Measurements from ENCODE around the gene C1QTNF1.

C1QTNF1 gene

DNA sequence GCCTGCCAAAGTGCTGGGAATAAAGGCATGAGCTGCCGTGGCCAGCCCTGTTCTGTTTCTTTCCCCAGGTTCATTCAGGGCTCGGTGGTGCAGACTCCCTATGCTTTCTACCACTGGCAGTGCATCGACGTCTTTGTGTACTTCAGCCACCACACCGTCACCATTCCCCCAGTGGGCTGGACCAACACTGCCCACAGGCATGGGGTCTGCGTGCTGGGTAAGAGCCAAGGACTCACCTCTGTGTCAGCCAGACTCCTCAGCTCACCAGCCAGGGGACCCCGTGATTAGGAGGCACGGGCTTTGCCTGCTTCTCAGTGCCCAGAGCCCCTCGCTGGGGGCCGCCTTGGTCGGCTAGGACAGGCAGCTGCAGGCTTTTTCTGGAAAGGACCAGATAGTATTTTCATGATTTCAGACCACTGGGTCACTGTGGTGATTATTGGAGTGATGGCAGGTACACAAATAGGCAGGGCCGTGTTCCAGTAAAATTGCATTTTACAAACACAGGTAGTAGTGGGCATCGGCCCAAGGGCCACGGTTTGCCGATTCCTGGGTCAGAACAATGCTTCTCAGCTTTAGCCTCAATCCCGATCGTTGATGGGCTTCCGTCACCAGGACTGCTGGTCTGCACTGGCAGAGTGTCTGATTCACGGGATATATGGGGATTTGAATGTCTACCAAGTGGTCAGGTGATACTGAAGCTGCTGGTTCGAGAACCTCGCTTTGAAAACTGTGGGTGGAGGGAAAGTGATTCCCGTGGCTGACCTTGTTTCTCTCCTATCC lies 55.6 kb downstream of the C1QTNF1 start:
- no peak for DNase-seq (ENCODE audit: low read depth)

DNA sequence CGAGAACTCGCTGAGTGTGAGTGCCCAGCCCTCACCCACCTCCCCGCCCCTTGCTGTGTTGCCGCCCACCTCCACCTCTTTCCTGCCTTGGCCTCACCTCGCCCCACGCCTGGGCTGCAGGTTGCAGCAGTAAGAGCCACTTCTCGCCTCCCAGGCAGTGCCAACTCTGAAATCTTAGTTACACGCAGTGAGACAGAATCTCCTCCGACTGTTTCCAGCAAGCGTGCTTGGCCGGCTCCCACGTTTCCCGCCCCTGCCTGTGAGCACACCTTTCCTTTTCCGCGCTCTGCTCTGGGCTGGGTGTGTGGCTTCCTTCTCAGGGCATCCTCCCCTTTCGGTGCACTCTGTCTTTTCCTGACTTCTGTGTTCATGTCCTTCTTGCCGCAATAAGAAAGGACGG lies 56.4 kb downstream of the C1QTNF1 start:
- no peak for DNase-seq (ENCODE audit: low read depth)

- DNase-seq (ENCODE audit: low read depth): no peak
These were observed 56.9 kb downstream of the C1QTNF1 start for GRCh38 chr17:79080761-79081290.

GRCh38 chr17:79081571-79082276 lies 57.8 kb downstream of the C1QTNF1 start:
- no peak for DNase-seq (ENCODE audit: low read depth)

DNA sequence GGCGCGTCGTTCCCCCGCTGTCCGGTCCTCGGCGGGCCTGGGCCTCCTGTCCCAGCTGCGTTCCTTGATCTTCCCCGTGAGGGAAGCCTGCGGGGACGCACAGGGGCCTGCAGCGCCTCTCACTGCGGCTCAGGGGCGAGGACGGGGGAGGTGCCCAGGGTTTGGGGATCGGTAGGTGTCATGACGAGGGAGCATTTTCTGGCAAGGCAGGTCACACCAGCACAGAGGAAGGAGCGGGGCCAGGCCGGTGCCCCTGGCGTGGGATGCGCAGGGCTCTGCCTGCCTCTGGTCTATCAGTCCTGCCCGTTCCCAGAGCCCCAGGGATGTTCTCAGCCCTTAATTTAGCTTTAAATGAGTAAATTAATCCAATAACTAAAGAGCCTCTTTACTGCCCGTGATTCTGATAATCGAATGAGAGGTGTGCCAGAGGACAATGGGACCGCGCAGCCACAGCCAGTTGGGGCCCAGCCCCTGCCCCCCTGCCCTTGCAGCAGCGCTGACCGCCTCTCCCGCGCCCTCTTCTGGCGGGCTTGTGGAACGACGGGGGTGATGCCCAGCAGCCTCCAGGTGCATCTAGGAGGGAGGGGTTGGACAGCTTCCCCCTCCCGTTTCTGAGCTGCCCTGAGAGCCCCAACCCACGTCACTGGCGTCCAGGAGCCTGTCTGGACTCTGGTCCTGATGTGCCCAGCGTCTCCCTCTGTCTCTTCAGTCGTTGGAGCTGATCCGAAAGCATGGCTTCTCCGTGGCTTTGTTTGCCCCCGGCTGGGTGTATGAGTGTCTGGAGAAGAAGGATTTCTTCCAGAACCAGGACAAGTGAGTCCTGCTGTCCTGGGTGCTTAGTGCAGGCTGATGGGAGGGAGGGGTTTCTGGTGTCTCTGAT lies 58.6 kb downstream of the C1QTNF1 start:
- peak; percentile 3 for DNase-seq (ENCODE audit: low read depth)

DNA sequence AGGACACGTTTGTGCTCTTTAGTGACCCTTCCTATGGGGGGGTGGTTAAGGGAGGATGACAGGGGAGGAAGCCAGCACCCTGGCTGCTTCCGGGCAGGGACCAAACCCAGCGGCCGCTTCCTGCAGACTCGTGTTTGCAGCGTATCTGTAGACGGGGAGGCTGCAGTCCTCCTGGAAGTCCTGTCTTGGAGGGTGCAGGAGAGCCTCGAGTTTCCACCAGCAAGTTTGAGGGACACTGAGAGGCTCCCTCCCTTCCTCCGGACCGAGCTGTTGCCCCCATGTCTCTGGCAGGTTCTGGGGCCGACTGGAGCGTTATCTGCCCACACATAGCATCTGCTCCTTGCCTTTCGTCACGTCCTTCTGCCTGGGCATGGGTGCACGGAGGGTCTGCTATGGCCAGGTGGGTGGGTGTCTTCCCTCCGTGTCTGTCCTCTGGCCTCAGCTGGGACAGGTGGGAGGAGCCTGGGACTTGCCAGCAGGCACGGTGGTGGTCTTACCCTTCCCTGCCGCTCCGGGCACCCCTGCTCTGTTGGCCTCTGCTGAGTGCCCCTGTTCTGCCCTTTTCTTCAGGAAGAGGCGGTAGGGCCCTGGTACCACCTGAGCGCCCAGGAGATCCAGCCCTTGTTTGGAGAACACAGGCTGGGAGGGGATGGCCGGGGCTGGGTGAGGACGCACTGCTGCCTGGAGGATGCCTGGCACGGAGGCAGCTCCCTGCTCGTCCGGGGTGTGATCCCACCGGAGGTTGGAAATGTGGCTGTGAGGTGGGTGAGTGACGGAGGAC lies 59.4 kb downstream of the C1QTNF1 start:
- DNase-seq (ENCODE audit: low read depth): no peak

GRCh38 chr17:79084291-79085153 lies 60.6 kb downstream of the C1QTNF1 start:
- DNase-seq (ENCODE audit: low read depth): no peak

- DNase-seq (ENCODE audit: low read depth): no peak
These were observed 61.4 kb downstream of the C1QTNF1 start for GRCh38 chr17:79085154-79085920.

DNA sequence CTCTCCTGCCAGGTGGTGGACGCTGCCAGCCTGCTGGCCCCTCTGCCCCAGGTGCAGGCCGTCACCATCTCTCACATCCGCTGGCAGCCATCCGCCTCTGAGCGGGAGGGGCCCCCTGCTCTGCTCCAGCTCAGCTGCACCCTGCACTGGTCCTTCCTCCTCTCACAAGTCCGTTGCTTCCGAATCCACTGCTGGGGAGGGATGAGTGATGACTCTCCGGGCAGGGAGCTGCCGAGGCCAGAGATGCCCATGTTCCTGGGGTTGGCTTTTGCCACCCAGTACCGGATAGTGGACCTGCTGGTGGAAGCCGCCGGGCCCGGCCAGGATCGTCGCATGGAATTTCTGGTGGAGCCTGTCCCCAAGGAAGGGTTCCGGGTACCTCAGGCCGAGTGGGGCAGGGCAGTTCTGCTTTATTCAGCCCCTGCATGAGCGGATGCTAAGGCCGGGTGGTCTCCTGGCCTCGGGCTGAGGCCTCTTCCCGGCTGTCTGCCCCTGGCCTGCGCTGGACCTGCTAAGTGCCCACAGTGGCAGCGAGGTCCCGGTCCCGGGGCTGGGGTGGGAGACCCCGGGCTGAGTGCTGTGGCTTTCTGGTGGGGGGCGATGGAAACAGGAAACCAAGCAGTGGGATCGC lies 62.1 kb downstream of the C1QTNF1 start:
- no peak for DNase-seq (ENCODE audit: low read depth)

DNA sequence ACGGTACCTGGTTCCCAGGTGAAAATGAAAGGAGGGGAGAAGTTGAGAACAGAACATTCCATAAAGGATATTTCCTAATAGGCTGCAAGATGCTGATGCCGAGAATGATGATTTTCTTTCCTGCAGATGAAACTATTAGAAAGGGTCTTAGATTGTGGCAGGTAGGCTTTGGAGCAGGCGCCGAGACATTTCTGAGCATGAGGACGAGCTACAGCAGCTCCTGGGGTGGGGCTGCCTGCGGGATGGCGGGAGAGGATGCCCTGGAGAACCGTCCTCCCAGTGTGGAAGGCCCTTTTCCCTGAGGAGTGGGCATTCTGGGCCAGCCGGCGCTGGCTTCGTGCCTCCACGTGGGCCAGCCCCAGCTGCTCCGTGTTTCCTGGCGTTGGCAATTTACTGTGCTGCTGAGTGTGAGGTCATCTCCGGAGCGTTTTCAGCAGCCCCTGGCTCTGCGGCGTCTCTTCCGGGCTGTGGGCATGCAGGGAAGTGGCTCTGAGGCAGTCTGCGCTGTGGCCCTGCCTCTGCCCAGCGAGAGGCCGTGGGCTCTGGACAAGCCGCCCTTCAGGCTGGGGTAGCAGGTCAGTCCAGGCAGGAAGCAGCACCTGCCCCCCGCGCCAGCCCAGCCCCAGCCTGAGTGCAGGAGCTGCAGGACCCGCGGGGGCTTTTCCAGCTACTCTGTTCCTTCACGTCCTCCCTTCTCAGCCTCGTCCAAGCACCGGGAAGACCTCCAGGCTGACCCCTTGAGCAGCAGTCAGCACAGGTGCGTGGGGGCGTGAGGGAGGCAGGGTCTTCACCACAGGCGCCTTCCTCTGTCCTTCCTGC lies 62.8 kb downstream of the C1QTNF1 start:
- no peak for DNase-seq (ENCODE audit: low read depth)

DNA sequence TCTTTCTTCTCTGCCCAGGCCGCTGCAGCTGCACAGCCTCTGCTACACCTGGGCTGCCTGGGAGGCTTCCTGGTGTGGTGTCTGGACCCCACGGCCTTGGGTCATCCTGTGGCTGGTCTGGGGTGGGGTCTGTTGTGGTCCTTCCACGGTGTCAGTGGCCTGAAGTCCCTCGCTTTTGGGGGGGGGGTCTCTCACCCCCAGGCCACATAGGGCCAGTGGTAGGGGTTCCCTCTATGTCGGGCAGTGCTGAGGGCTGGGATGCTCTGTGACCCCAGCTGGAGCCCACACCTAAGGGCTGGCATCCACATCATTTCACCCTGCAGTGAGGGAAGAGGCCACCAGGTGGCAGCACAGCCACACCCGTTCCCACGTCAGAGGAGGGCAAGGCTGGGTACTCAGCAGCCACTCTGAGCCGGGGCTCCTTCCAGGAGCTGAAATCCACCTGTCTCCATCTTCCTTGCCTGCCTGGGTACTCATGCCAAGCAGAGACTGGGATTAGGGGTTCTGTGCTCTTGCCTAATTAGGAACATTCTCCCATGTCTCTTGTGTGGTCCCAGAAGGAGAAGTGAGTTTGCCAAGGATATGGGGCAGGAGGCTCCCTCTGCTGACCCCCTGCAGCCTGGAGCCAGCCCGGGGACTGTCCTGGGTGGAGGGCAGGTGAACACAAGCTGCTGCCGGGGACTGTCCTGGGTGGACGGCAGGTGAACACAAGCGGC lies 63.6 kb downstream of the C1QTNF1 start:
- DNase-seq (ENCODE audit: low read depth): peak; percentile 5

DNA sequence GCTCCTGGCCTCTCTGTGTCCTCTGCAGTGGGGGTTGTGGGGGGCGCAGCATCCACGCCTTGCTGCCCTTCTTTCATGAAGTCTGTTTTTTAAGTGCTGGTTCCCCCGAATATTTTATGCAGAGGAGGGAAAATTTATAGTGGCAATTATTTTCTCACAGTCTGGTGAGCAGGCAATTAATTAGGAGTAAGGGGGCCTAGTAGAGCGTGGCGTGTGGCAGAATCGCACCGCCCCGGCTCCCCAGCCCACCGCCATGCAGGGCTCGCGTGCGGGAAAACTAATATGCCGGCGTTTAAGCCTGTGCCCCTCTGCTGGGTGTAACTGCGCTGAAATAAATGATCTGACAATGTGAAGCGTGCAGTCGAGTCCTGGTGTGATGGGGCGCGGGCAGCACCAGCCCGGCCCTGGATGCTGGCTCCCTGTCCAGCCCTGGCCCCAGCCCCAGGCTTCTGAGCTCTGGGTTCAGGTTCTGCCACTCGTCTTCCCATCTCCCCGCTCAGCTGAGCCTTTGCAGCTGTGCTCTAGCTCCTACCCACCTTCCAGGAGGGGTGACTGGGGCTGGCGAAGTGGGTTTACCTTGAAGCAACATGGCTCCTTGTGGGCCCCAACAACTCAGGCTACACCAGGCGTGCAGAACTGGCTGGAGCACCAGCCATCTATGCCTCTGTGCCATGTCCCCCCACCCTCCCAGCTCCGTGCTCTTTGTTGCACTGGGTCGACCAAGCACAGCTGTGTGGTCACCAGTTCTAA lies 64.5 kb downstream of the C1QTNF1 start:
- no peak for DNase-seq (ENCODE audit: low read depth)

- no peak for DNase-seq (ENCODE audit: low read depth)
These were observed 65.0 kb downstream of the C1QTNF1 start for GRCh38 chr17:79088997-79089328.

DNA sequence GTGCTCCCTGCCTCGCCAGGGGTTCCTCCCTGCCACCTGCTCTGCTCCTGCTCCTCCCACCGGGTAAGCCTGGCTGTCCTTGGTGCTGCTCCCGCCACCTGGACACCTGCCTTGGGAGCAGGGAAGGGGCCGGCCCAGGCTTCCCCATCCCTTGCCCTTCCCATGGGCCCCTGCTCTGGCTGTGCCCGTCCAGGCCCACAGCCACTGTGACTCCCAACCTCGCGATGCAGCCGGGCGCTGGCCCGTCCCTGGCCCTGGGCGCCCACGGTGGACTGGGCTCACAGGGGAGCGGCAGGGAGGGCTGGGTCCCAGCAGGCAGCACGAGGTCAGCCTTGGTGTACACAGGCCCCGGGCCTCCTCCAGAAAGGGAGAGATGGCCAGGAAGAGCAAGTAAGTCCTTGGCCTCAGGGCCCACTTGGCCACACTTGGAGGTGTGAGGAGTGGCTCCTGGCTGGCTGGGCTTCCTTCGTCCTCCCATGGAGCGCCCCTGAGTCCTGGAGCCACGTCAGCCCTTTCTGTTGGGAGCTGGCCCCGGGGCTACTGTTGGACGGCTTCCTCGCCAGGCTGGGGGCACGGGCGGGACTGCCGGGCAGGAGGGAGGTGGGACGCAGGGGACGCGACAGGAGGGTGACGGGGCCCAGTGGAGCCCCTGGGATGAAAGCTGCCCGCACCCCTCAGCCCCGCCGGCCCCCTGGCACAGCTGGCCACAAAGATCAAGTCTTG lies 65.9 kb downstream of the C1QTNF1 start:
- DNase-seq (ENCODE audit: low read depth): no peak

GRCh38 chr17:79090443-79091225 lies 66.7 kb downstream of the C1QTNF1 start:
- no peak for DNase-seq (ENCODE audit: low read depth)

DNA sequence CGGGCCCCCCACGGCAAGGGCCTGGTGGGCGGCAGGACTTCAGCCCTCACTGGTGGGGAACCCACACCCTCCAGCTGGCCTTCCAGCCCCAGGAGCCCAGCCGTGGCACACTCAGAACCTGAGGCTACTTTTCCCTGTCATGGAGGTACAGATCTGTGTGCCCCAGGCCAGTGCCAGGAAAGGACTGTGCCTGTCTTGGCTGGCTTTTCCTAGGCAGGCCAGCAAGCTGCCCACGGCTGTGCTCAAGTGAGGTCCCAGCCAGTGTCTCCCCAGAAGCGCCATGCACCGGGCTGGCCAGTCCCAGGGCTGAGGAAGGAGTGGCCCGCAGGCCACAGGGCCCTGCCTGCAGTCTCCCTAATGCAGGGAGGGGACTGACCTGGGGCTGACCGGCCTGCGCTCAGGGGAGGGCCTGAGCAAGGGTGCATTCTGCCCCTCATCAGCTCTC lies 67.3 kb downstream of the C1QTNF1 start:
- DNase-seq (ENCODE audit: low read depth): no peak

All from fibroblast of the conjunctiva (primary cell).